ENCODE measurements around the gene C10orf62. TPM values are rescaled to one million over a fixed set of nuclear protein-coding genes. Genes with fewer than 3 reads are reported as not detected.

Gene C10orf62
- total RNA-seq, 1 experiment from 2014 or later: not detected

DNA sequence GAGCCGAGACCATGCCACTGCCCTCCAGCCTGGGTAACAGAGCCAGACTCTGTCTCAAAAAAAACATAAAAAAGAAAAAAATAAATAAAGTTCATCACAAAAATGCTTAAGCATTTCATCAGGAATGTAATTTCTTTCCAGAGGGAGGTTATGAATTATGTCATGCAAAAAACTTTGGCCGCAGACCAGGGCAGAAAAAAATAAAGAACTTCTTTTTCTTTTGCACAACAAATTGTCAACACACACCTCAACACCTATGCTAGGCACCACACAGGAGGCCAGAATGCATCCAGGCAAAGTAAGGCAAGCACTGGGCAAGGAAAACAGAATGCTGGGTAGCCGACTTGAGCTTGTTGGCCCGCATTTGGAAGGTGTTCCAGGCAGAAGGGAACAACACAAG lies 3.9 kb downstream of the C10orf62 start:
- no peak overlapping the region for H3K4me3 Mint-ChIP-seq
- no peaks in the 10 kb centered on the region for H3K27me3 Mint-ChIP-seq (ENCODE audit: low read depth)
- ATAC-seq: no peak
- CTCF ChIA-PET: interaction anchor here (0.6 to 2.0 kb wide), 5 partner anchors 19 to 59 kb away, joined by 3 to 5 read pairs (median 4); partner anchors contain the start of gene ANKRD2
- no peaks in the 10 kb centered on the region for H3K4me1 Mint-ChIP-seq
- no peak overlapping the region for H3K27ac Mint-ChIP-seq
- no peaks in the 10 kb centered on the region for H3K36me3 Mint-ChIP-seq
- DNase-seq (ENCODE audit: low spot score): no peak
- POLR2A ChIA-PET: interaction anchor here (0.7 kb wide), 1 partner anchor 43 kb away, joined by 3 read pairs; no protein-coding TSS in a partner anchor
- TF ChIP-seq, protein P1, sequence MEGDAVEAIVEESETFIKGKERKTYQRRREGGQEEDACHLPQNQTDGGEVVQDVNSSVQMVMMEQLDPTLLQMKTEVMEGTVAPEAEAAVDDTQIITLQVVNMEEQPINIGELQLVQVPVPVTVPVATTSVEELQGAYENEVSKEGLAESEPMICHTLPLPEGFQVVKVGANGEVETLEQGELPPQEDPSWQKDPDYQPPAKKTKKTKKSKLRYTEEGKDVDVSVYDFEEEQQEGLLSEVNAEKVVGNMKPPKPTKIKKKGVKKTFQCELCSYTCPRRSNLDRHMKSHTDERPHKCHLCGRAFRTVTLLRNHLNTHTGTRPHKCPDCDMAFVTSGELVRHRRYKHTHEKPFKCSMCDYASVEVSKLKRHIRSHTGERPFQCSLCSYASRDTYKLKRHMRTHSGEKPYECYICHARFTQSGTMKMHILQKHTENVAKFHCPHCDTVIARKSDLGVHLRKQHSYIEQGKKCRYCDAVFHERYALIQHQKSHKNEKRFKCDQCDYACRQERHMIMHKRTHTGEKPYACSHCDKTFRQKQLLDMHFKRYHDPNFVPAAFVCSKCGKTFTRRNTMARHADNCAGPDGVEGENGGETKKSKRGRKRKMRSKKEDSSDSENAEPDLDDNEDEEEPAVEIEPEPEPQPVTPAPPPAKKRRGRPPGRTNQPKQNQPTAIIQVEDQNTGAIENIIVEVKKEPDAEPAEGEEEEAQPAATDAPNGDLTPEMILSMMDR (IDR thresholded peaks at IDR 0.05): no peak
- TF ChIP-seq RORB (CRISPR knock-in tag; IDR thresholded peaks at IDR 0.05) (no peak), OVOL2 (CRISPR knock-in tag; IDR thresholded peaks at IDR 0.05; ENCODE audit: borderline replicate concordance) (no peak), CBFB (CRISPR knock-in tag; IDR thresholded peaks at IDR 0.05; ENCODE audit: low read depth) (no peak), NR1H2 (CRISPR knock-in tag; IDR thresholded peaks at IDR 0.05) (no peak), TCF7 (CRISPR knock-in tag; IDR thresholded peaks at IDR 0.05; ENCODE audit: low read depth) (no peak), ZNF396 (CRISPR knock-in tag; IDR thresholded peaks at IDR 0.05; ENCODE audit: borderline replicate concordance) (no peak), ESRRA (CRISPR knock-in tag; IDR thresholded peaks at IDR 0.05; ENCODE audit: borderline replicate concordance) (no peak), TP53 (CRISPR knock-in tag; IDR thresholded peaks at IDR 0.05) (no peak), TEAD4 (CRISPR knock-in tag; IDR thresholded peaks at IDR 0.05) (no peak), TEAD1 (CRISPR knock-in tag; IDR thresholded peaks at IDR 0.05) (no peak), FOXJ3 (CRISPR knock-in tag; IDR thresholded peaks at IDR 0.05; ENCODE audit: borderline replicate concordance) (no peak)
- TF ChIP-seq, protein P2, sequence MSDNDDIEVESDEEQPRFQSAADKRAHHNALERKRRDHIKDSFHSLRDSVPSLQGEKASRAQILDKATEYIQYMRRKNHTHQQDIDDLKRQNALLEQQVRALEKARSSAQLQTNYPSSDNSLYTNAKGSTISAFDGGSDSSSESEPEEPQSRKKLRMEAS (CRISPR knock-in tag; IDR thresholded peaks at IDR 0.05): no peak
- TF ChIP-seq, protein P3, sequence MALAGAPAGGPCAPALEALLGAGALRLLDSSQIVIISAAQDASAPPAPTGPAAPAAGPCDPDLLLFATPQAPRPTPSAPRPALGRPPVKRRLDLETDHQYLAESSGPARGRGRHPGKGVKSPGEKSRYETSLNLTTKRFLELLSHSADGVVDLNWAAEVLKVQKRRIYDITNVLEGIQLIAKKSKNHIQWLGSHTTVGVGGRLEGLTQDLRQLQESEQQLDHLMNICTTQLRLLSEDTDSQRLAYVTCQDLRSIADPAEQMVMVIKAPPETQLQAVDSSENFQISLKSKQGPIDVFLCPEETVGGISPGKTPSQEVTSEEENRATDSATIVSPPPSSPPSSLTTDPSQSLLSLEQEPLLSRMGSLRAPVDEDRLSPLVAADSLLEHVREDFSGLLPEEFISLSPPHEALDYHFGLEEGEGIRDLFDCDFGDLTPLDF (CRISPR knock-in tag; IDR thresholded peaks at IDR 0.05): no peak
- TF ChIP-seq, protein P4, sequence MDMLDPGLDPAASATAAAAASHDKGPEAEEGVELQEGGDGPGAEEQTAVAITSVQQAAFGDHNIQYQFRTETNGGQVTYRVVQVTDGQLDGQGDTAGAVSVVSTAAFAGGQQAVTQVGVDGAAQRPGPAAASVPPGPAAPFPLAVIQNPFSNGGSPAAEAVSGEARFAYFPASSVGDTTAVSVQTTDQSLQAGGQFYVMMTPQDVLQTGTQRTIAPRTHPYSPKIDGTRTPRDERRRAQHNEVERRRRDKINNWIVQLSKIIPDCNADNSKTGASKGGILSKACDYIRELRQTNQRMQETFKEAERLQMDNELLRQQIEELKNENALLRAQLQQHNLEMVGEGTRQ (CRISPR knock-in tag; IDR thresholded peaks at IDR 0.05): no peak
- TF ChIP-seq, protein P5, sequence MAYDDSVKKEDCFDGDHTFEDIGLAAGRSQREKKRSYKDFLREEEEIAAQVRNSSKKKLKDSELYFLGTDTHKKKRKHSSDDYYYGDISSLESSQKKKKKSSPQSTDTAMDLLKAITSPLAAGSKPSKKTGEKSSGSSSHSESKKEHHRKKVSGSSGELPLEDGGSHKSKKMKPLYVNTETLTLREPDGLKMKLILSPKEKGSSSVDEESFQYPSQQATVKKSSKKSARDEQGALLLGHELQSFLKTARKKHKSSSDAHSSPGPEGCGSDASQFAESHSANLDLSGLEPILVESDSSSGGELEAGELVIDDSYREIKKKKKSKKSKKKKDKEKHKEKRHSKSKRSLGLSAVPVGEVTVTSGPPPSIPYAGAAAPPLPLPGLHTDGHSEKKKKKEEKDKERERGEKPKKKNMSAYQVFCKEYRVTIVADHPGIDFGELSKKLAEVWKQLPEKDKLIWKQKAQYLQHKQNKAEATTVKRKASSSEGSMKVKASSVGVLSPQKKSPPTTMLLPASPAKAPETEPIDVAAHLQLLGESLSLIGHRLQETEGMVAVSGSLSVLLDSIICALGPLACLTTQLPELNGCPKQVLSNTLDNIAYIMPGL (CRISPR knock-in tag; IDR thresholded peaks at IDR 0.05): no peak
- H3K9me3 Mint-ChIP-seq: no peaks in the 10 kb centered on the region

GRCh38 chr10:97596101-97597082 lies 6.9 kb downstream of the C10orf62 start:
- Mint-ChIP-seq H3K27ac (0 out of 2 replicates have a peak overlapping the region, but pooled peaks have one; percentile 69), H3K4me3 (no peak overlapping the region), H3K9me3 (no peaks in the 10 kb centered on the region), H3K4me1 (no peaks in the 10 kb centered on the region; the same call in 1 of the 2 replicates), H3K36me3 (no peaks in the 10 kb centered on the region), H3K27me3 (ENCODE audit: low read depth) (no peaks in the 10 kb centered on the region)
- ChIA-PET CTCF (interaction anchor here (0.8 to 1.3 kb wide), 4 partner anchors 16 to 132 kb away, joined by 3 to 5 read pairs (median 4); no protein-coding TSS in a partner anchor), POLR2A (interaction anchor here (0.7 kb wide), 1 partner anchor 13 kb away, joined by 3 read pairs; the partner anchor contains the start of gene HOGA1)
- TF ChIP-seq ZBTB21 (CRISPR knock-in tag; IDR thresholded peaks at IDR 0.05; ENCODE audit: borderline replicate concordance) (no peak), TEAD1 (CRISPR knock-in tag; IDR thresholded peaks at IDR 0.05) (no peak), E2F4 (CRISPR knock-in tag; IDR thresholded peaks at IDR 0.05; ENCODE audit: borderline replicate concordance, low read depth) (no peak), ZNF317 (CRISPR knock-in tag; IDR thresholded peaks at IDR 0.05; ENCODE audit: borderline replicate concordance, low read depth) (no peak), FOXP4 (CRISPR knock-in tag; IDR thresholded peaks at IDR 0.05) (no peak)
- DNase-seq (ENCODE audit: low spot score) (no peak), ATAC-seq (no peak)

Data from WTC11 (cell line).